OCI-LY1 (cell line): ENCODE measurements around the gene NRG2.

Experiments
- CTCF ChIP-seq: fragments of 200-600 bp; sonication (generic), shearing (Covaris generic); IDR thresholded peaks from 2 replicates; pipeline ENCODE4 v1.5.1; 2017; ENCODE audit warnings: mild to moderate bottlenecking, antibody characterized with exemption, low read length, moderate library complexity, mixed read lengths
- EZH2 ChIP-seq: fragments of 200-600 bp; sonication (generic), shearing (Covaris generic); IDR thresholded peaks from 2 replicates; pipeline ENCODE4 v1.8.0; 2017; ENCODE audit warnings: borderline replicate concordance, mixed run types, mild to moderate bottlenecking, antibody characterized with exemption, low read length, moderate library complexity, mixed read lengths

GRCh38 chr5:139960723-139961383 is 82.2 kb downstream of the NRG2 start:
- no peak for TF ChIP-seq CTCF
- no peak for TF ChIP-seq EZH2
